Upper lobe of right lung (tissue), 1 donor: ENCODE data around the gene PPP6R2. TPM values are rescaled to one million over a fixed set of nuclear protein-coding genes. Genes with fewer than 3 reads are reported as not detected.

Experiments used
- ATAC-seq: fragments of 200-7000 bp; cut with Tn5 transposase; one replicate; pipeline ENCODE4 v1.9.1; 2020; ENCODE audit warnings: mild to moderate bottlenecking, moderate library complexity
- DNase-seq: peaks from one replicate; pipeline ENCODE4 v3.0.0-alpha.2; 2020
- H3K27ac ChIP-seq: fragments of 200-600 bp; one replicate; pipeline ENCODE4 v1.8.0; 2022
- H3K27me3 ChIP-seq: fragments of 200-600 bp; one replicate; pipeline ENCODE4 v1.8.0; 2022; ENCODE audit warnings: mild to moderate bottlenecking
- H3K36me3 ChIP-seq: fragments of 200-600 bp; one replicate; pipeline ENCODE4 v1.8.0; 2022
- H3K4me1 ChIP-seq: fragments of 200-600 bp; one replicate; pipeline ENCODE4 v1.8.0; 2022
- H3K4me3 ChIP-seq: fragments of 200-600 bp; one replicate; pipeline ENCODE4 v1.8.0; 2022; ENCODE audit warnings: mild to moderate bottlenecking
- H3K9me3 ChIP-seq: fragments of 200-600 bp; one replicate; pipeline ENCODE4 v1.8.0; 2022
- CTCF ChIP-seq: fragments of 200-600 bp; IDR thresholded peaks from one replicate; pipeline ENCODE4 v1.8.0; 2022; ENCODE audit warnings: antibody characterized with exemption
- intact Hi-C: fragments of 100-400 bp; cut with DNase I; formaldehyde crosslinking; loops from one replicate; pipeline ENCODE4 v1.11.0; 2022
- long read RNA-seq: library from polyadenylated mRNA; unstranded; transcript quantifications from one replicate; pipeline ENCODE4 v2.0.0, GENCODE V29; 2021
- total RNA-seq: library from RNA; stranded (reverse); fragmentation: NEBNext Ultra II Directional; extraction: Animal tissue kit (Norgen Biotek cat#: 25700); gene quantifications from one replicate; pipeline ENCODE4 v1.2.1, GENCODE V29; 2021
- donor health status: DM: no; HTN: yes; CAD: no; lungs with severe emphysema.

Gene PPP6R2
- total RNA-seq: 54.0 TPM
- long read RNA-seq, full-length matches to known transcripts: 31 of 117 reads
- long read RNA-seq, partial matches to known transcripts: 30 of 117 reads
- long read RNA-seq, other reads (novel, unspliced or antisense): 56 of 117 reads

GRCh38 chr22:50342651-50343540, at the start of gene PPP6R2:
Gene PPP6R2 (plus strand): TSS chr22:50343327. CDS start chr22:50393909, 50,582 bp downstream.
- ATAC-seq: peak; percentile 93
- H3K4me3 ChIP-seq: peak within 1 kb of the TSS; percentile 69
- DNase-seq: peak; percentile 92
- no peaks in the 10 kb centered on the region for H3K27me3 ChIP-seq
- peak within 1 kb of the TSS; percentile 78 for H3K27ac ChIP-seq
- H3K4me1 ChIP-seq: peaks cover 7% of the 10 kb centered on the region
- H3K9me3 ChIP-seq: no peaks in the 10 kb centered on the region
- peak; percentile 2 for TF ChIP-seq CTCF
- intact Hi-C loops: no loop called here
- no peaks in the 10 kb centered on the region for H3K36me3 ChIP-seq

- DNase-seq (peak; percentile 92), ATAC-seq (peak; percentile 85)
- H3K4me1 ChIP-seq: peaks cover 69% of the 10 kb centered on the region
- TF ChIP-seq CTCF: no peak
- H3K9me3 ChIP-seq: no peaks in the 10 kb centered on the region
- H3K27me3 ChIP-seq: no peaks in the 10 kb centered on the region
- intact Hi-C loops: no loop called here
- H3K27ac ChIP-seq: peak overlapping the region; percentile 91
- peak overlapping the region; percentile 39 for H3K4me3 ChIP-seq
- peaks cover 23% of the 10 kb centered on the region for H3K36me3 ChIP-seq
Measured at GRCh38 chr22:50293441-50294318, 49.4 kb upstream of the PPP6R2 start.

- peak overlapping the region; percentile 91 for H3K27ac ChIP-seq
- no peak for TF ChIP-seq CTCF
- ATAC-seq (no peak), DNase-seq (no peak)
- H3K9me3 ChIP-seq: no peaks in the 10 kb centered on the region
- H3K36me3 ChIP-seq: peaks cover 17% of the 10 kb centered on the region
- peaks cover 74% of the 10 kb centered on the region for H3K4me1 ChIP-seq
- intact Hi-C loops: no loop called here
- no peaks in the 10 kb centered on the region for H3K27me3 ChIP-seq
- H3K4me3 ChIP-seq: peak overlapping the region; percentile 39
Measured at GRCh38 chr22:50294319-50294656, 48.8 kb upstream of the PPP6R2 start.

GRCh38 chr22:50296658-50297490, 46.3 kb upstream of the PPP6R2 start:
- no peak overlapping the region for H3K4me3 ChIP-seq
- TF ChIP-seq CTCF: no peak
- H3K36me3 ChIP-seq: no peaks in the 10 kb centered on the region
- intact Hi-C loops: no loop called here
- peaks cover 85% of the 10 kb centered on the region for H3K4me1 ChIP-seq
- H3K9me3 ChIP-seq: no peaks in the 10 kb centered on the region
- peak overlapping the region; percentile 70 for H3K27ac ChIP-seq
- H3K27me3 ChIP-seq: no peaks in the 10 kb centered on the region
- ATAC-seq: no peak
- DNase-seq: no peak
